HepG2 (cell line): ENCODE data around the gene ANAPC2. TPM values are rescaled to one million over a fixed set of nuclear protein-coding genes. Genes with fewer than 3 reads are reported as not detected.
A peak's percentile ranks its signal among the peaks of the same experiment; 100 is the strongest.

Experiments
- ARNT2 ChIP-seq: sonication (generic); formaldehyde crosslinking; IDR thresholded peaks from 2 replicates; pipeline ENCODE4 v1.8.0; 2022; ENCODE audit warnings: mild to moderate bottlenecking, low read depth, missing genetic modification reagents, moderate library complexity
- EHMT2 ChIP-seq: fragments of 200-600 bp; sonication (generic); IDR thresholded peaks from 2 replicates; pipeline ENCODE4 v1.7.0; 2017; ENCODE audit warnings: antibody characterized with exemption, low read depth, low read length, borderline replicate concordance
- GPN1 ChIP-seq: sonication (generic); formaldehyde crosslinking; IDR thresholded peaks from 2 replicates; pipeline ENCODE4 v1.5.1; 2020; ENCODE audit warnings: missing genetic modification reagents, borderline replicate concordance
- KMT2A ChIP-seq: sonication (generic); formaldehyde crosslinking; IDR thresholded peaks from 2 replicates; pipeline ENCODE4 v1.4.0; 2020; ENCODE audit warnings: missing genetic modification reagents
- NCOA1 ChIP-seq: sonication (generic); formaldehyde crosslinking; IDR thresholded peaks from 2 replicates; pipeline ENCODE4 v1.9.0; 2021; ENCODE audit warnings: missing genetic modification reagents
- PRPF4 ChIP-seq: fragments of 200-400 bp; formaldehyde crosslinking; IDR thresholded peaks from 2 replicates; pipeline ENCODE4 v1.6.1; 2016; ENCODE audit warnings: low read length, low read depth; ENCODE audit not compliant: poor library complexity, severe bottlenecking
- RELA ChIP-seq: sonication (generic); formaldehyde crosslinking; IDR thresholded peaks from 2 replicates; pipeline ENCODE4 v1.4.0; 2020; ENCODE audit warnings: missing genetic modification reagents
- SOX6 ChIP-seq, 2 experiments: fragments of 450-650 bp in 1 of 2; sonication (generic) in 1 of 2; formaldehyde crosslinking in 1 of 2; IDR thresholded peaks; 2 replicates each; pipeline versions ENCODE4 v1.4.0 to v1.6.1; 2017 to 2020; ENCODE audit warnings: antibody characterized with exemption in 1 of 2, mild to moderate bottlenecking in 1 of 2, missing genetic modification reagents in 1 of 2
- TARDBP ChIP-seq: sonication (generic); formaldehyde crosslinking; IDR thresholded peaks from 2 replicates; pipeline ENCODE4 v1.8.0; 2022; ENCODE audit warnings: mild to moderate bottlenecking, missing genetic modification reagents
- ZC3H13 ChIP-seq: sonication (generic); formaldehyde crosslinking; IDR thresholded peaks from 2 replicates; pipeline ENCODE4 v1.8.1; 2023; ENCODE audit warnings: mild to moderate bottlenecking, missing genetic modification reagents, moderate library complexity
- ZNF230 ChIP-seq: sonication (generic); formaldehyde crosslinking; IDR thresholded peaks from 2 replicates; pipeline ENCODE4 v1.4.0; 2020; ENCODE audit warnings: mild to moderate bottlenecking, missing genetic modification reagents
- ZNF264 ChIP-seq: sonication (generic); formaldehyde crosslinking; IDR thresholded peaks from 2 replicates; pipeline ENCODE4 v1.4.0; 2020; ENCODE audit warnings: missing genetic modification reagents
- ZNF33A ChIP-seq: sonication (generic); formaldehyde crosslinking; IDR thresholded peaks from 2 replicates; pipeline ENCODE4 v1.5.1; 2020; ENCODE audit warnings: missing genetic modification reagents, mild to moderate bottlenecking, moderate library complexity, borderline replicate concordance
- ZNF644 ChIP-seq: IDR thresholded peaks from 2 replicates; pipeline ENCODE4 v1.6.1; 2016; ENCODE audit warnings: low read depth
- ZNF7 ChIP-seq: IDR thresholded peaks from 2 replicates; pipeline ENCODE4 v1.6.1; 2016; ENCODE audit warnings: missing biosample characterization, missing genetic modification reagents
- ZNF747 ChIP-seq: sonication (generic); formaldehyde crosslinking; IDR thresholded peaks from 2 replicates; pipeline ENCODE4 v1.8.1; 2023; ENCODE audit warnings: missing genetic modification reagents, mild to moderate bottlenecking, borderline replicate concordance
- polyA plus RNA-seq, 8 experiments: library from polyadenylated mRNA; depleted of rRNA in 3 of 8; stranded (reverse) in 7 of 8; unstranded in 1 of 8; fragments of >200 nt; fragmentation: Illumina TruSeq in 4 of 8; extraction: Trizol in 4 of 8; gene quantifications; 2 replicates each; pipeline versions ENCODE4 v1.2.1 to v1.2.3, GENCODE V29; 2011 to 2016; ENCODE audit warnings: low read depth in 4 of 8, missing spikeins in 1 of 8, mixed read lengths in 1 of 8; ENCODE audit not compliant: insufficient read depth in 1 of 8
- total RNA-seq, 5 experiments: library from RNA; depleted of rRNA; stranded (reverse); fragments of >200 nt; fragmentation: Illumina TruSeq; extraction: Trizol; gene quantifications; 2 replicates each; pipeline ENCODE4 v1.2.3, GENCODE V29; 2016; ENCODE audit warnings: low read depth in 1 of 5
- TF ChIP-seq, protein P1 (sequence below): sonication (generic); formaldehyde crosslinking; IDR thresholded peaks from 2 replicates; pipeline ENCODE4 v1.8.1; 2022; ENCODE audit warnings: low read depth, mild to moderate bottlenecking, missing genetic modification reagents
- TF ChIP-seq, protein P2 (sequence below): sonication (generic); formaldehyde crosslinking; IDR thresholded peaks from 2 replicates; pipeline ENCODE4 v1.8.0; 2022; ENCODE audit warnings: mild to moderate bottlenecking, missing genetic modification reagents, borderline replicate concordance
- TF ChIP-seq, protein P3 (sequence below): sonication (generic); formaldehyde crosslinking; IDR thresholded peaks from 2 replicates; pipeline ENCODE4 v1.9.0; 2021; ENCODE audit warnings: missing genetic modification reagents, mild to moderate bottlenecking, borderline replicate concordance
- TF ChIP-seq, protein P4 (sequence below): sonication (generic); formaldehyde crosslinking; IDR thresholded peaks from 2 replicates; pipeline ENCODE4 v1.4.0; 2020; ENCODE audit warnings: missing genetic modification reagents

The ANAPC2 gene
- total and polyA plus RNA-seq, 2 of the 13 experiments (the other 11 are each of a cell fraction or from before 2014, with no cell fraction given) = 12.3 to 15.4 TPM

DNA sequence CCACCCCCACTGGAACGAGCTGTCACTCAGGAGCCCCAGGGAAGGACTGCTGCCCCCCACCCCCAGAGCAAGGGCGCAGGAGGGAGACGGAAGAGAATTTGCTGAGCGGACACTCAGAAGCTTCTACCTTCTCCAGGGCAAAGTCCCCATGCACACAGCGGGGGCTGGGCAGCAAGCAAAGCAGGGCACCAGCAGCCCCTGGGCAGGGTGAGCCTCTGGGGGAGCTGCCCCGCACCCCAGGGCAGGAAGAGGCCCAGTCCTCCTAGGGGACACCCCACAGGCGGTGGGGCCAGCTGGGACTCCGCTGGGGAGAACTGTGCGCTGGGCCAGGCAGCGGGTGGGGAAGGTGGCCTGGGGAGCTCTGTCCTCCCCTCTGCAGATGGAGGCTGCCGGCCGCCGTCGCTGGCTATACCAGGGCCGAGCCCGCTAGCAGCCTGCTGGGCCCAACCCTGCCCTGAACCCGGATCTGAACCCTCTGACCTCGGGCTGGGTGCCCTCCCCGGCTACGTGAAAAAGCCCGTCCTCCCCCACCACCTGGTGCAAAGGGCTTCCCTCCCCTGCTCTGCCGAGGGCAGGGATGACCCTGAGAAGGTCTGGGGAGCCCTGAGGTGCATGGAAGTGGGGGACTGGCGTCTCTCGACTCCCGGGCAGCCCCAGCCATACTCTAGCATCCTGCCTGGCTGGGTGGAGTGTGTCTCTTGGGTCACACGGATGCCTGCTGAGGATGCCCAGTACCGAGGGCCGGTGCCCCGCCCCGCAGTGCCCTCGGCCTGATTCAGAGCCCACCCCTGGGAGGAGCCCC, 41.7 kb upstream of the ANAPC2 start (continued):
- TF ChIP-seq, protein P1, sequence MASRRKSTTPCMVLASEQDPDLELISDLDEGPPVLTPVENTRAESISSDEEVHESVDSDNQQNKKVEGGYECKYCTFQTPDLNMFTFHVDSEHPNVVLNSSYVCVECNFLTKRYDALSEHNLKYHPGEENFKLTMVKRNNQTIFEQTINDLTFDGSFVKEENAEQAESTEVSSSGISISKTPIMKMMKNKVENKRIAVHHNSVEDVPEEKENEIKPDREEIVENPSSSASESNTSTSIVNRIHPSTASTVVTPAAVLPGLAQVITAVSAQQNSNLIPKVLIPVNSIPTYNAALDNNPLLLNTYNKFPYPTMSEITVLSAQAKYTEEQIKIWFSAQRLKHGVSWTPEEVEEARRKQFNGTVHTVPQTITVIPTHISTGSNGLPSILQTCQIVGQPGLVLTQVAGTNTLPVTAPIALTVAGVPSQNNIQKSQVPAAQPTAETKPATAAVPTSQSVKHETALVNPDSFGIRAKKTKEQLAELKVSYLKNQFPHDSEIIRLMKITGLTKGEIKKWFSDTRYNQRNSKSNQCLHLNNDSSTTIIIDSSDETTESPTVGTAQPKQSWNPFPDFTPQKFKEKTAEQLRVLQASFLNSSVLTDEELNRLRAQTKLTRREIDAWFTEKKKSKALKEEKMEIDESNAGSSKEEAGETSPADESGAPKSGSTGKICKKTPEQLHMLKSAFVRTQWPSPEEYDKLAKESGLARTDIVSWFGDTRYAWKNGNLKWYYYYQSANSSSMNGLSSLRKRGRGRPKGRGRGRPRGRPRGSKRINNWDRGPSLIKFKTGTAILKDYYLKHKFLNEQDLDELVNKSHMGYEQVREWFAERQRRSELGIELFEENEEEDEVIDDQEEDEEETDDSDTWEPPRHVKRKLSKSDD (CRISPR knock-in tag) = peak; percentile 36; the same call in 1 of the 2 replicates
- TF ChIP-seq KMT2A (CRISPR knock-in tag) (peak; percentile 28; the same call in 1 of the 2 replicates), ZNF747 (no peak), ZNF33A (CRISPR knock-in tag) (peak; percentile 42; the same call in 1 of the 2 replicates), ARNT2 (no peak; the same call in 1 of the 2 replicates), GPN1 (CRISPR knock-in tag) (no peak), NCOA1 (CRISPR knock-in tag) (no peak), SOX6 (IDR thresholded peaks at IDR 0.05) (no peak), SOX6 (CRISPR knock-in tag; IDR thresholded peaks at IDR 0.05) (peak; percentile 44; the same call in 1 of the 2 replicates), ZNF7 (CRISPR knock-in tag) (no peak), ZC3H13 (peak; percentile 95; the same call in 1 of the 2 replicates), ZNF644 (CRISPR knock-in tag) (no peak), PRPF4 (no peak), ZNF230 (CRISPR knock-in tag) (peak; percentile 75; the same call in 1 of the 2 replicates), EHMT2 (no peak), TARDBP (CRISPR knock-in tag) (no peak), ZNF264 (CRISPR knock-in tag) (no peak), RELA (CRISPR knock-in tag) (0 out of 2 replicates have a peak, but pooled peaks have one; percentile 33)
- TF ChIP-seq, protein P2, sequence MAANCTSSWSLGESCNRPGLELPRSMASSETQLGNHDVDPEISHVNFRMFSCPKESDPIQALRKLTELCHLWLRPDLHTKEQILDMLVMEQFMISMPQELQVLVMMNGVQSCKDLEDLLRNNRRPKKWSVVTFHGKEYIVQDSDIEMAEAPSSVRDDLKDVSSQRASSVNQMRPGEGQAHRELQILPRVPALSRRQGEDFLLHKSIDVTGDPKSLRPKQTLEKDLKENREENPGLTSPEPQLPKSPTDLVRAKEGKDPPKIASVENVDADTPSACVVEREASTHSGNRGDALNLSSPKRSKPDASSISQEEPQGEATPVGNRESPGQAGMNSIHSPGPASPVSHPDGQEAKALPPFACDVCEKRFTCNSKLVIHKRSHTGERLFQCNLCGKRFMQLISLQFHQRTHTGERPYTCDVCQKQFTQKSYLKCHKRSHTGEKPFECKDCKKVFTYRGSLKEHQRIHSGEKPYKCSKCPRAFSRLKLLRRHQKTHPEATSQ (CRISPR knock-in tag) = no peak
- TF ChIP-seq, protein P3, sequence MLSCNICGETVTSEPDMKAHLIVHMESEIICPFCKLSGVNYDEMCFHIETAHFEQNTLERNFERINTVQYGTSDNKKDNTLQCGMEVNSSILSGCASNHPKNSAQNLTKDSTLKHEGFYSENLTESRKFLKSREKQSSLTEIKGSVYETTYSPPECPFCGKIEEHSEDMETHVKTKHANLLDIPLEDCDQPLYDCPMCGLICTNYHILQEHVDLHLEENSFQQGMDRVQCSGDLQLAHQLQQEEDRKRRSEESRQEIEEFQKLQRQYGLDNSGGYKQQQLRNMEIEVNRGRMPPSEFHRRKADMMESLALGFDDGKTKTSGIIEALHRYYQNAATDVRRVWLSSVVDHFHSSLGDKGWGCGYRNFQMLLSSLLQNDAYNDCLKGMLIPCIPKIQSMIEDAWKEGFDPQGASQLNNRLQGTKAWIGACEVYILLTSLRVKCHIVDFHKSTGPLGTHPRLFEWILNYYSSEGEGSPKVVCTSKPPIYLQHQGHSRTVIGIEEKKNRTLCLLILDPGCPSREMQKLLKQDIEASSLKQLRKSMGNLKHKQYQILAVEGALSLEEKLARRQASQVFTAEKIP = no peak
- TF ChIP-seq, protein P4, sequence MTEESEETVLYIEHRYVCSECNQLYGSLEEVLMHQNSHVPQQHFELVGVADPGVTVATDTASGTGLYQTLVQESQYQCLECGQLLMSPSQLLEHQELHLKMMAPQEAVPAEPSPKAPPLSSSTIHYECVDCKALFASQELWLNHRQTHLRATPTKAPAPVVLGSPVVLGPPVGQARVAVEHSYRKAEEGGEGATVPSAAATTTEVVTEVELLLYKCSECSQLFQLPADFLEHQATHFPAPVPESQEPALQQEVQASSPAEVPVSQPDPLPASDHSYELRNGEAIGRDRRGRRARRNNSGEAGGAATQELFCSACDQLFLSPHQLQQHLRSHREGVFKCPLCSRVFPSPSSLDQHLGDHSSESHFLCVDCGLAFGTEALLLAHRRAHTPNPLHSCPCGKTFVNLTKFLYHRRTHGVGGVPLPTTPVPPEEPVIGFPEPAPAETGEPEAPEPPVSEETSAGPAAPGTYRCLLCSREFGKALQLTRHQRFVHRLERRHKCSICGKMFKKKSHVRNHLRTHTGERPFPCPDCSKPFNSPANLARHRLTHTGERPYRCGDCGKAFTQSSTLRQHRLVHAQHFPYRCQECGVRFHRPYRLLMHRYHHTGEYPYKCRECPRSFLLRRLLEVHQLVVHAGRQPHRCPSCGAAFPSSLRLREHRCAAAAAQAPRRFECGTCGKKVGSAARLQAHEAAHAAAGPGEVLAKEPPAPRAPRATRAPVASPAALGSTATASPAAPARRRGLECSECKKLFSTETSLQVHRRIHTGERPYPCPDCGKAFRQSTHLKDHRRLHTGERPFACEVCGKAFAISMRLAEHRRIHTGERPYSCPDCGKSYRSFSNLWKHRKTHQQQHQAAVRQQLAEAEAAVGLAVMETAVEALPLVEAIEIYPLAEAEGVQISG (CRISPR knock-in tag) = peak; percentile 72
